B cell (primary cell): Measurements from ENCODE around the gene OR51B4.

Source experiments
- EZH2 ChIP-seq: IDR thresholded peaks from 2 replicates; pipeline ENCODE4 v1.6.1; 2012; ENCODE audit warnings: borderline replicate concordance, low read depth, mild to moderate bottlenecking, moderate library complexity, low read length; ENCODE audit not compliant: insufficient read depth, poor library complexity, severe bottlenecking
- TF ChIP-seq, protein P1 (sequence below): fragments of 200-600 bp; IDR thresholded peaks from one replicate; pipeline ENCODE4 v1.8.0; 2022; ENCODE audit warnings: antibody characterized with exemption, mild to moderate bottlenecking

DNA sequence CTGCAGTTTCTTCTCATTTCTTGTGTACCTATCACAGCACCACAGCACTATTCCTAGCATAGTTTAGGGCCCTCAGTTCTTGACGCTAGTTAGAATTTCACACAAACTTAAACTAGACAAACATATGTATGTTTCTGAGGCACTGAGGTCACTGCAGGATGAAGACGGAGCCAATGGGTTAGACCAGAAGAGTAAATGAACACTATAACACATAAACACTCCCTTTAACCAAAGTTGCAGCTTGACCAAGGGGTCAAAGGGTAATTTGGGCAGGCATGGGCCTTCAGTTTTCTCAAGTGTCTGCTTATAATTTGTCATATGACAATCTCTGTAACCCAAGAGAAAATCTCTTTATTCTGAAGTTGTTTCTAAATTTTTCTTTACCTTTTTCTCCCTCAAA is 19.1 kb downstream of the OR51B4 start:
- TF ChIP-seq, protein P1, sequence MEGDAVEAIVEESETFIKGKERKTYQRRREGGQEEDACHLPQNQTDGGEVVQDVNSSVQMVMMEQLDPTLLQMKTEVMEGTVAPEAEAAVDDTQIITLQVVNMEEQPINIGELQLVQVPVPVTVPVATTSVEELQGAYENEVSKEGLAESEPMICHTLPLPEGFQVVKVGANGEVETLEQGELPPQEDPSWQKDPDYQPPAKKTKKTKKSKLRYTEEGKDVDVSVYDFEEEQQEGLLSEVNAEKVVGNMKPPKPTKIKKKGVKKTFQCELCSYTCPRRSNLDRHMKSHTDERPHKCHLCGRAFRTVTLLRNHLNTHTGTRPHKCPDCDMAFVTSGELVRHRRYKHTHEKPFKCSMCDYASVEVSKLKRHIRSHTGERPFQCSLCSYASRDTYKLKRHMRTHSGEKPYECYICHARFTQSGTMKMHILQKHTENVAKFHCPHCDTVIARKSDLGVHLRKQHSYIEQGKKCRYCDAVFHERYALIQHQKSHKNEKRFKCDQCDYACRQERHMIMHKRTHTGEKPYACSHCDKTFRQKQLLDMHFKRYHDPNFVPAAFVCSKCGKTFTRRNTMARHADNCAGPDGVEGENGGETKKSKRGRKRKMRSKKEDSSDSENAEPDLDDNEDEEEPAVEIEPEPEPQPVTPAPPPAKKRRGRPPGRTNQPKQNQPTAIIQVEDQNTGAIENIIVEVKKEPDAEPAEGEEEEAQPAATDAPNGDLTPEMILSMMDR: no peak
- TF ChIP-seq EZH2: no peak
